Astrocyte of the spinal cord (primary cell): ENCODE measurements around the gene CRB2.

ENCODE experiments used
- DNase-seq: peaks from one replicate; pipeline ENCODE4 v3.0.0; 2011; ENCODE audit warnings: low read depth, low spot score
- H3K4me3 ChIP-seq: 2 replicates; pipeline ENCODE4 v1.5.1; 2011; ENCODE audit warnings: low read depth, mild to moderate bottlenecking, low read length, moderate library complexity
- in situ Hi-C: cut with HindIII; loops from 2 replicates; pipeline ENCODE4 v1.10.0; 2017; ENCODE audit warnings: low sequenced_read_pairs
- TF ChIP-seq, protein P1 (sequence below): IDR thresholded peaks from 2 replicates; pipeline ENCODE4 v1.5.1; 2012; ENCODE audit warnings: low read depth, mild to moderate bottlenecking, low read length, inconsistent platforms

Gene CRB2

DNA sequence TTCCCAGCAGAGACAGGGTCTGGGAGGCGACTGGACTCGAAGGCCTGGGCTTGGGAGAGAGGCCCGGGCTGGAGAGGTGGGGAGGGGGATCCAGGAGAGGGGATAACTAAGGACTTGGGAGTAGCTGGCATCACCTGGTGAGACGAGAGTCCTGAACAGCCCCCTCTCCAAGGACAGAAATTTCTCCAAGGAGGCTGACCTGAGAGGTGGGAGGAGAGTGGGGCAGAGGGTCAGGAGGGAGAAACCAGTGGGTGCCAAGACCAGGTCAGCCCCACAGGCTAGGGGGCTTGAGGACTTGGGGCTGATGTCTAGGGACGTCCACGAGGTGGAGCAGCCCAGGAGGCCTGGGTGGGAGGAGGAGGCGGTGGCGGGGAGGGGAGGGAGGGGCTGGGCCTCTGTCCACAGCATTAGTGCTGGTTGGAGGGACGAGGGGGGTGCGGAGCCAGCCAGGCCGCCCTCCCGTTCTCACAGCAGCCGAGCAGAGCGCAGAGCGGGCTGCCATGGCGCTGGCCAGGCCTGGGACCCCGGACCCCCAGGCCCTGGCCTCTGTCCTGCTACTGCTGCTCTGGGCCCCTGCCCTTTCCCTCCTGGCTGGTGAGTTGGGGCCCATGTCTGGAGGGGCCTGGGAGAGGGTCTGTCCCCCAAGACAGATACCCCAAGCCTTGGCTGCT lies at the start of gene CRB2:
TSS of gene CRB2 (plus strand) at position 437 of the 671 bp plus-strand sequence. CDS start at position 501, 64 bp downstream.
- no peak for DNase-seq
- H3K4me3 ChIP-seq: no peak within 1 kb of the TSS
- in situ Hi-C loops: no loop called here
- TF ChIP-seq, protein P1, sequence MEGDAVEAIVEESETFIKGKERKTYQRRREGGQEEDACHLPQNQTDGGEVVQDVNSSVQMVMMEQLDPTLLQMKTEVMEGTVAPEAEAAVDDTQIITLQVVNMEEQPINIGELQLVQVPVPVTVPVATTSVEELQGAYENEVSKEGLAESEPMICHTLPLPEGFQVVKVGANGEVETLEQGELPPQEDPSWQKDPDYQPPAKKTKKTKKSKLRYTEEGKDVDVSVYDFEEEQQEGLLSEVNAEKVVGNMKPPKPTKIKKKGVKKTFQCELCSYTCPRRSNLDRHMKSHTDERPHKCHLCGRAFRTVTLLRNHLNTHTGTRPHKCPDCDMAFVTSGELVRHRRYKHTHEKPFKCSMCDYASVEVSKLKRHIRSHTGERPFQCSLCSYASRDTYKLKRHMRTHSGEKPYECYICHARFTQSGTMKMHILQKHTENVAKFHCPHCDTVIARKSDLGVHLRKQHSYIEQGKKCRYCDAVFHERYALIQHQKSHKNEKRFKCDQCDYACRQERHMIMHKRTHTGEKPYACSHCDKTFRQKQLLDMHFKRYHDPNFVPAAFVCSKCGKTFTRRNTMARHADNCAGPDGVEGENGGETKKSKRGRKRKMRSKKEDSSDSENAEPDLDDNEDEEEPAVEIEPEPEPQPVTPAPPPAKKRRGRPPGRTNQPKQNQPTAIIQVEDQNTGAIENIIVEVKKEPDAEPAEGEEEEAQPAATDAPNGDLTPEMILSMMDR: peak; percentile 2

DNA sequence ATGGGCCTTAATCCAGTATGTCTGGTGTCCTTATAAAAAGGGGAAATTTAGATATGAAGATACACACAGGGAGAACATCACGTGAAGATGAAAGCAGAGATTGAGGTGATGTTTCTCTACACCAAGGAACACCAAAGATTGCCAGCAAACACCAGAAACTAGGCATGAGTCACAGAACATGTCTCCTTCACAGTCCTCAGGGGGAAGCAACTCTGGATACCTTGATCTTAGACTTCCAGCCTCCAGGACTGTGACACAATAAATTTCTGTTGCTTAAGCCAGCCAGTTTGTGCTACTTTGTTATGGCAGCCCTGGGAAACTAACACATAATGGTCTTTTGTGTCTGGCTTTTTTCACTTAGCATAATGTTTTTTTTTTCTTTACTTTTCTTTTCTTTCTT lies 46.4 kb upstream of the CRB2 start:
- in situ Hi-C loops: no loop called here
- TF ChIP-seq, protein P1: no peak
- no peak for DNase-seq
- no peak overlapping the region for H3K4me3 ChIP-seq

DNA sequence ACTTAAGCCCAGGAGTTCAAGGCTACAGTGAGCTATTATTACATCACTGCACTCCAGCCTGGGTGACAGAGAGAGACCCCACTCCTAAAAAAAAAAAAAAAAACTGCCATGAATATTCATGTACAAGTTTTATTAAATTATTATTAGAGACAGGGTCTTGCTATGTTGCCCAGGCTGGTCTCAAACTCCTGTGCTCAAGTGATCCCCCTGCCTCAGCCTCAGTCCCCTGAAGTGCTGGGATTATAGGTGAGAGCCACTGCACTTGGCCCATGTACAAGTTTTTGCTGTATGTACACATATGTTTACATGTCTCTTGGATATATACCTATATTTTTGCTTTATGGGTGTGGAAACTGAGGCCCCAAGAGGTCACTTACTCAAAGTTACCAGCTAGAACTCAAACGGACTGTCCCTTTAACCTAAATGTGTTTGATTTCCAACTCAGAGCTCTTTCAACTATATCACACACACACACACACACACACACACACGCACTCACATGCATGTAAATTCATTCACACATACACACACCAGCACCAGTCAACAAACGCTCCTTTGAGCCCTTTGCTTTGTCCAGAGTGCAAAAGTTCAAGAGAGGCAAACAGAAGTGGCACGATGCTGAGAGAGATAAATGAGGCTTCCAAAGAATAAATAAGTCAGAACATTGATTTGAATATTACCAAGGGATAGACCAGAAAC lies 45.3 kb upstream of the CRB2 start:
- in situ Hi-C loops: no loop called here

DNA sequence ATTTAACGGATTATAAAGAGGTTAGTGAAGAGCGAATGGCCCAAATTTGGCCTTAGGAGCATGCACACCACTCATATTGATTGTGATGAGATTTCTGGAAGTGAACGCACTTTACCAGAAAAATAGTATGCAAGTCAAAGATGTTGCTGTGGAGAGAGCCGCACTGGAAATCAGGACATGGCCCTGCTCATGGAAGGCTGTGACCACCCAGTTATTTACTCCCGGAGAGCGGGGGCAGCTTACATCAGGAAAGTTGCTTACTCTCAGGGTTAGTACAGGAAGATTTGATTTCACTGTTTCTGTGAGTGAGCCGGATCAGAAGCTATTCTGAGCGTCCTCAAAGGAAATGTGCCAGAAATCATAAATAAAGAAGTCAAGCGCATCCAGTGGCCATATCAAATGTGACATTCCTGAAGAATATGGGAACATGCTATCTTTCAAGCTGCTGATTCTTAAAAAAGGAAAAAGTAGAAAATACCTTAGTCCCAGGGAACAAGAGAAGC lies 44.7 kb upstream of the CRB2 start:
- no peak overlapping the region for H3K4me3 ChIP-seq
- no peak for DNase-seq
- in situ Hi-C loops: no loop called here
- TF ChIP-seq, protein P1: no peak

More for the DNA sequence above, 45.3 kb upstream of the CRB2 start:
- no peak overlapping the region for H3K4me3 ChIP-seq
- no peak for DNase-seq
- TF ChIP-seq, protein P1: no peak

DNA sequence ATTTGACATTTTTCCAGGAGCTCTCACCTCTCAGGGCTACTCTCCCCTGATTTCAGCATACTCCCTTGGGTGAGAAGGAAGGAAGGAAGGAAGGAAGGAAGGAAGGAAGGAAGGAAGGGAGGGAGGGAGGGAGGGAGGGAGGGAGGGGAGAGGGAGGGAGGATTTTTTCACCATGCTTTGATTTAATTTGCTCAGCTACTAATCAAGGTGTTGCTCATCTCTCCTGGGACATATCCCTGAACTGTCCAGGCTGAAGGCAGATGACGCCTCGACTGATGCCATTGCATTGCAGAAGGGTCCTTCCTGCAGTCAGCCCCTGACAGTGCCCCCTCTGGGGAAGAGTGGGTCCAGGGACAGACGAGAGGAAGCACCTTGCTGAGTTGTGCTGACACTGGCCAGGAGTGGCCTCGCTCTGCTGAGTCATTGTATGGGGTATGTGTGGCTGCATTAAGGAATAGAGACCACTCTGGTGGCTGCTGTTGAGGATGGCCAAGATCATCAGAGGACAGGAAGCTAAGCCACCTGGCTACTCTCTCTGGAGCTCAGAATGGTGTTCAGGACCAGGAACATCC lies 43.6 kb upstream of the CRB2 start:
- no peak overlapping the region for H3K4me3 ChIP-seq
- in situ Hi-C loops: no loop called here
- TF ChIP-seq, protein P1: no peak
- no peak for DNase-seq

DNA sequence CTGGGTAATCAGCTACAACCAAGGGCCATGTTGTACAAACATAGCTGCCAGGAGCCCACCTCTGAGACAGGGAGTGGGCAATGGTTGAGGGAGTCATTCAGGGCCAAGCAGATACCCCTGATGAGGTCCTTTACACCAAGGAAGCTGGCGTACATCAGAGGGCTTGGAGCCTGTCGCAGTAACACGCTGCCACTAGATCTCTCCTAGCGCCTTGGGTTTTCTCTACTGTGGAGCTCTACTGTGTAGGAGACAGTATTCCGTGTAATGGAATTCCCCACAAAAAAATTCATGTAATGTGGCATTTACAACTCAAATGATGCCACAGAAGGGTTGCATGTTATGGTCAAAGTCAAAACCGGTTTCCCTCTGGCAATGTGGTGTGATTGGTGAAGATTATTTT lies 41.4 kb upstream of the CRB2 start:
- in situ Hi-C loops: no loop called here
- DNase-seq: no peak
- TF ChIP-seq, protein P1: no peak
- H3K4me3 ChIP-seq: no peak overlapping the region
